Keratinocyte (primary cell): ENCODE results near the gene TPK1. TPM values are rescaled to one million over a fixed set of nuclear protein-coding genes. Genes with fewer than 3 reads are reported as not detected.

Experiments
- DNase-seq: peaks from one replicate; pipeline ENCODE4 v3.0.0-alpha.2; 2011; ENCODE audit warnings: low read depth, missing footprints, low spot score
- FAIRE-seq: peaks from 2 replicates; lab custom pipeline; 2011; peaks lifted over from hg19 to GRCh38; lab: Jason Lieb, UNC
- H2AFZ ChIP-seq: 2 replicates; pipeline ENCODE4 v1.6.0; 2012; ENCODE audit warnings: low read length, control low read depth, inconsistent platforms; ENCODE audit not compliant: control insufficient read depth
- H3K27ac ChIP-seq: 2 replicates; pipeline ENCODE4 v1.5.1; 2011; ENCODE audit warnings: low read length; ENCODE audit not compliant: control insufficient read depth, insufficient read depth
- H3K27me3 ChIP-seq: 3 replicates; pipeline ENCODE4 v1.6.0; 2011; ENCODE audit warnings: low read length; ENCODE audit not compliant: control insufficient read depth, insufficient read depth; ENCODE audit errors: extremely low read depth
- H3K36me3 ChIP-seq, 2 experiments: 2 replicates in 1 of 2; 3 replicates in 1 of 2; pipeline ENCODE4 v1.5.1; 2011; ENCODE audit warnings: low read length in 2 of 2, mild to moderate bottlenecking in 1 of 2; ENCODE audit not compliant: control insufficient read depth in 2 of 2, insufficient read depth in 2 of 2; ENCODE audit errors: extremely low read depth in 1 of 2
- H3K4me1 ChIP-seq: 3 replicates; pipeline ENCODE4 v1.5.1; 2011; ENCODE audit warnings: low read length; ENCODE audit not compliant: control insufficient read depth, insufficient read depth; ENCODE audit errors: extremely low read depth
- H3K4me2 ChIP-seq: 3 replicates; pipeline ENCODE4 v1.6.0; 2011; ENCODE audit warnings: low read depth, low read length; ENCODE audit not compliant: control insufficient read depth, insufficient read depth; ENCODE audit errors: extremely low read depth
- H3K4me3 ChIP-seq, 3 experiments: fragments of 200-600 bp in 1 of 3; sonication (generic) in 1 of 3; 2 replicates in 2 of 3; 3 replicates in 1 of 3; pipeline ENCODE4 v1.5.1; 2011 to 2016; ENCODE audit warnings: low read length in 3 of 3, mild to moderate bottlenecking in 3 of 3, control low read depth in 2 of 3, inconsistent platforms in 1 of 3, low read depth in 1 of 3, mixed read lengths in 1 of 3, mixed run types in 1 of 3, moderate library complexity in 1 of 3; ENCODE audit not compliant: control insufficient read depth in 2 of 3, insufficient read depth in 2 of 3; ENCODE audit errors: extremely low read depth in 1 of 3
- H3K79me2 ChIP-seq: 2 replicates; pipeline ENCODE4 v1.6.0; 2012; ENCODE audit warnings: low read length; ENCODE audit not compliant: control insufficient read depth, insufficient read depth
- H3K9ac ChIP-seq: 3 replicates; pipeline ENCODE4 v1.6.0; 2011; ENCODE audit warnings: low read length; ENCODE audit not compliant: control insufficient read depth, insufficient read depth; ENCODE audit errors: extremely low read depth
- H3K9me1 ChIP-seq: 3 replicates; pipeline ENCODE4 v1.6.0; 2011; ENCODE audit warnings: low read length; ENCODE audit not compliant: control insufficient read depth, insufficient read depth; ENCODE audit errors: extremely low read depth
- H3K9me3 ChIP-seq: 2 replicates; pipeline ENCODE4 v1.5.1; 2012; ENCODE audit warnings: low read depth, low read length; ENCODE audit not compliant: control insufficient read depth
- H4K20me1 ChIP-seq: 3 replicates; pipeline ENCODE4 v1.6.0; 2011; ENCODE audit warnings: low read length; ENCODE audit not compliant: control insufficient read depth, insufficient read depth; ENCODE audit errors: extremely low read depth
- EZH2 ChIP-seq: IDR thresholded peaks from one replicate; pipeline ENCODE4 v1.6.1; 2012; ENCODE audit warnings: inconsistent platforms, mild to moderate bottlenecking, low read length, moderate library complexity
- dilution Hi-C: fragments of 300-500 bp; cut with MboI; formaldehyde crosslinking; loops from one replicate; pipeline ENCODE4 v1.7.0; 2020; ENCODE audit warnings: low sequenced_read_pairs; ENCODE audit not compliant: extremely low pct_ligation_motif_present
- polyA plus RNA-seq, 5 experiments: library from polyadenylated mRNA; depleted of rRNA in 3 of 5; stranded (reverse) in 3 of 5; stranded (forward) in 1 of 5; unstranded in 1 of 5; fragments of >200 nt; gene quantifications; 1 replicate in 1 of 5; 2 replicates in 3 of 5; 3 replicates in 1 of 5; pipeline versions ENCODE4 v1.2.1 to v1.2.3, GENCODE V29; 2011 to 2012; ENCODE audit warnings: missing spikeins in 2 of 5, low read depth in 1 of 5, low replicate concordance in 1 of 5
- TF ChIP-seq, protein P1 (sequence below), 3 experiments: IDR thresholded peaks in 1 of 3; conservative IDR thresholded peaks in 1 of 3; optimal IDR thresholded peaks in 1 of 3; 2 replicates in 2 of 3; 3 replicates in 1 of 3; pipeline versions ENCODE3 to v1.5.1; 2011; ENCODE audit warnings: low read length in 3 of 3, mild to moderate bottlenecking in 3 of 3, moderate library complexity in 2 of 3, control low read depth in 1 of 3, inconsistent platforms in 1 of 3; ENCODE audit not compliant: insufficient read depth in 2 of 3; ENCODE audit errors: extremely low read depth in 1 of 3

The TPK1 gene
- polyA plus RNA-seq, 1 donor (not counting 4 experiments of a cell fraction or from before 2014, with no cell fraction given), result 1.9 TPM

DNA sequence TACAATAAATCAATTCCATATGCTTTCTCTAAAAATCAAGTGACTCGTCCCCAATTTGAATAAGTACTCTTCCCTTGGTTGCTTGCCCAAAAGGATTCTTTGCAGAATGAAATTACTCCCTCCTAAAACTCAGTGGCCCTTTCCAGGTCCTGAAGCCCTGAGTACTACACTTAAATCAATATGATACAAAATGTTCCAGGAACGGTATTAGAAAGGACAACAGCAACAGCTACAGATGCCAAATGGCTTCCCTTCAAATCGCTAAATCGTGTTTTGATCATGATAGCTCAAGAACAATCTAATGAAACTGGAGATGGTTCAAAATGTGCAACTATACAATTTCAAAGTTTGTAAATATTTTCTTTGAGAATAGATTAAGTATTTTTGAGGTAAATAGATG lies 59.4 kb downstream of the TPK1 start:
- H3K4me1 ChIP-seq, result no peaks in the 10 kb centered on the region
- H3K27ac ChIP-seq, result no peak overlapping the region
- no peaks in the 10 kb centered on the region for H3K9me3 ChIP-seq
- H3K36me3 ChIP-seq, result no peaks in the 10 kb centered on the region
- no peaks in the 10 kb centered on the region for H3K79me2 ChIP-seq
- TF ChIP-seq EZH2, result no peak
- TF ChIP-seq, protein P1, sequence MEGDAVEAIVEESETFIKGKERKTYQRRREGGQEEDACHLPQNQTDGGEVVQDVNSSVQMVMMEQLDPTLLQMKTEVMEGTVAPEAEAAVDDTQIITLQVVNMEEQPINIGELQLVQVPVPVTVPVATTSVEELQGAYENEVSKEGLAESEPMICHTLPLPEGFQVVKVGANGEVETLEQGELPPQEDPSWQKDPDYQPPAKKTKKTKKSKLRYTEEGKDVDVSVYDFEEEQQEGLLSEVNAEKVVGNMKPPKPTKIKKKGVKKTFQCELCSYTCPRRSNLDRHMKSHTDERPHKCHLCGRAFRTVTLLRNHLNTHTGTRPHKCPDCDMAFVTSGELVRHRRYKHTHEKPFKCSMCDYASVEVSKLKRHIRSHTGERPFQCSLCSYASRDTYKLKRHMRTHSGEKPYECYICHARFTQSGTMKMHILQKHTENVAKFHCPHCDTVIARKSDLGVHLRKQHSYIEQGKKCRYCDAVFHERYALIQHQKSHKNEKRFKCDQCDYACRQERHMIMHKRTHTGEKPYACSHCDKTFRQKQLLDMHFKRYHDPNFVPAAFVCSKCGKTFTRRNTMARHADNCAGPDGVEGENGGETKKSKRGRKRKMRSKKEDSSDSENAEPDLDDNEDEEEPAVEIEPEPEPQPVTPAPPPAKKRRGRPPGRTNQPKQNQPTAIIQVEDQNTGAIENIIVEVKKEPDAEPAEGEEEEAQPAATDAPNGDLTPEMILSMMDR (optimal IDR thresholded peaks at IDR 0.05 in 1 of 3, IDR thresholded peaks at IDR 0.05 in 1 of 3, conservative IDR thresholded peaks at IDR 0.05 in 1 of 3; ENCODE audit: extremely low read depth in 1 of 3, insufficient read depth in 2 of 3, low read length in 3 of 3), result no peak
- H3K9me1 ChIP-seq, result no peaks in the 10 kb centered on the region
- no peak overlapping the region for H3K4me2 ChIP-seq
- no peak for DNase-seq
- H3K27me3 ChIP-seq, result no peaks in the 10 kb centered on the region
- H4K20me1 ChIP-seq, result no peaks in the 10 kb centered on the region
- dilution Hi-C loops, result no loop called here
- H2AFZ ChIP-seq, result no peak overlapping the region
- H3K9ac ChIP-seq, result no peak overlapping the region
- H3K4me3 ChIP-seq, result no peak overlapping the region
- no peak for FAIRE-seq

DNA sequence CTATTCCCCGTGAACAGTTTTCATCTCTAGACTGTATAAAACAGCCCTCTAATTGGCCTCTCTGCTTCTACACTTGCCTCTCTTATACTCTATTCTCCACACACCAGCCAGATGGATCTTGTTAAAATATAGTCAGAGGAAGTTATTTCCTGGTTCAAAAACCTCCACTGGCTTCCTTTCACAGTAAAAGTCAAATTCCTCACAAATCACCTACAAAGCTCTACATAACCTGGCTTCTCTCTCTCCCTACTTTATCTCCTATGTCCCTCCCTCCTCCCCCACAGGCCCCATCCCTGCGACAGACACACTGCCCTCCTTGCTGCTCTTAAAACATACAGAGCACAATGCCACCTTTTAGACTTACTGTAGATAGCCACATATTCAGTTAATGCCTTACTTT lies 60.1 kb downstream of the TPK1 start:
- no peak overlapping the region for H3K4me2 ChIP-seq
- no peaks in the 10 kb centered on the region for H3K9me3 ChIP-seq
- H3K4me3 ChIP-seq, result no peak overlapping the region
- no peaks in the 10 kb centered on the region for H3K27me3 ChIP-seq
- no peaks in the 10 kb centered on the region for H3K36me3 ChIP-seq
- TF ChIP-seq, protein P1 (optimal IDR thresholded peaks at IDR 0.05 in 1 of 3, IDR thresholded peaks at IDR 0.05 in 1 of 3, conservative IDR thresholded peaks at IDR 0.05 in 1 of 3; ENCODE audit: extremely low read depth in 1 of 3, insufficient read depth in 2 of 3, low read length in 3 of 3), result no peak
- TF ChIP-seq EZH2, result no peak
- no peak for DNase-seq
- H3K79me2 ChIP-seq, result no peaks in the 10 kb centered on the region
- H2AFZ ChIP-seq, result no peak overlapping the region
- no peaks in the 10 kb centered on the region for H4K20me1 ChIP-seq
- no peak for FAIRE-seq
- H3K4me1 ChIP-seq, result no peaks in the 10 kb centered on the region
- no peak overlapping the region for H3K27ac ChIP-seq
- H3K9me1 ChIP-seq, result no peaks in the 10 kb centered on the region
- dilution Hi-C loops, result no loop called here
- H3K9ac ChIP-seq, result no peak overlapping the region
